IMR-90 (cell line): ENCODE results near the gene IDH3G. TPM values are rescaled to one million over a fixed set of nuclear protein-coding genes. Genes with fewer than 3 reads are reported as not detected.

ENCODE experiments used
- ATAC-seq: fragments of 200-7000 bp; cut with Tn5 transposase; 2 replicates; pipeline ENCODE4 v1.9.1; 2020; ENCODE audit warnings: low read depth, mild to moderate bottlenecking, moderate library complexity
- BruUV-seq: library from RNA; stranded (reverse); fragments of 400-500 nt; replicated peaks from 2 replicates; lab custom pipeline; 2021; lab: Mats Ljungman, UMichigan
- CTCF ChIA-PET: fragments of 300-600 bp; formaldehyde crosslinking; extraction: SDS; loops from one replicate; lab custom pipeline; 2021; ENCODE audit warnings: antibody characterized with exemption; lab: Yijun Ruan, JAX
- POLR2A ChIA-PET: fragments of 300-600 bp; sonication (Branson Sonifier 250); formaldehyde crosslinking; loops from one replicate; lab custom pipeline; 2022; ENCODE audit warnings: antibody characterized with exemption; ENCODE audit not compliant: unreplicated experiment; lab: Charles Lee
- DNase-seq: peaks from one replicate; pipeline ENCODE4 v3.0.0; 2013
- H2AFZ ChIP-seq: replicated peaks from 2 replicates; pipeline ENCODE3; 2013; ENCODE audit warnings: low read length, mild to moderate bottlenecking; ENCODE audit not compliant: poor library complexity
- H2AK5ac ChIP-seq: 2 replicates; pipeline ENCODE4 v1.6.1; 2013; ENCODE audit warnings: low read depth, low read length, inconsistent platforms
- H2AK9ac ChIP-seq: replicated peaks from 2 replicates; pipeline ENCODE3; 2013; ENCODE audit warnings: mild to moderate bottlenecking, low read depth, low read length, moderate library complexity; ENCODE audit not compliant: poor library complexity
- H2BK120ac ChIP-seq: 2 replicates; pipeline ENCODE4 v1.6.1; 2013; ENCODE audit warnings: low read depth, low read length, inconsistent platforms
- H2BK15ac ChIP-seq: 3 replicates; pipeline ENCODE4 v1.6.1; 2013; ENCODE audit warnings: low read depth, low read length, inconsistent platforms
- H2BK20ac ChIP-seq: 2 replicates; pipeline ENCODE4 v1.6.1; 2013; ENCODE audit warnings: low read depth, mild to moderate bottlenecking, inconsistent platforms, low read length, moderate library complexity
- H2BK5ac ChIP-seq: 2 replicates; pipeline ENCODE4 v1.6.1; 2013; ENCODE audit warnings: mild to moderate bottlenecking, low read depth, low read length, inconsistent platforms; ENCODE audit not compliant: poor library complexity, severe bottlenecking
- H3K14ac ChIP-seq: replicated peaks from 2 replicates; pipeline ENCODE4 v1.6.1; 2013; ENCODE audit warnings: low read depth, low read length, inconsistent platforms
- H3K18ac ChIP-seq: 2 replicates; pipeline ENCODE4 v1.6.1; 2013; ENCODE audit warnings: low read depth, low read length, control low read depth
- H3K23ac ChIP-seq: 2 replicates; pipeline ENCODE4 v1.6.1; 2013; ENCODE audit warnings: low read depth, low read length, inconsistent platforms
- H3K27ac ChIP-seq: 2 replicates; pipeline ENCODE4 v1.5.1; 2013; ENCODE audit warnings: mild to moderate bottlenecking, control low read depth, low read length; ENCODE audit not compliant: insufficient read depth
- H3K27me3 ChIP-seq: 2 replicates; pipeline ENCODE4 v1.6.1; 2013; ENCODE audit warnings: low read length; ENCODE audit not compliant: control insufficient read depth, insufficient read depth
- H3K36me3 ChIP-seq: 2 replicates; pipeline ENCODE4 v1.6.1; 2013; ENCODE audit warnings: low read length, mixed read lengths; ENCODE audit not compliant: control insufficient read depth, insufficient read depth
- H3K4ac ChIP-seq: 2 replicates; pipeline ENCODE4 v1.6.1; 2013; ENCODE audit warnings: low read depth, low read length, inconsistent platforms
- H3K4me1 ChIP-seq: 2 replicates; pipeline ENCODE4 v1.6.1; 2013; ENCODE audit warnings: low read length, mixed read lengths; ENCODE audit not compliant: control insufficient read depth, insufficient read depth
- H3K4me2 ChIP-seq: 2 replicates; pipeline ENCODE4 v1.6.1; 2013; ENCODE audit warnings: low read depth, mild to moderate bottlenecking, control low read depth, low read length, moderate library complexity
- H3K4me3 ChIP-seq: 2 replicates; pipeline ENCODE4 v1.5.1; 2013; ENCODE audit warnings: low read depth, mild to moderate bottlenecking, control low read depth, low read length, moderate library complexity; ENCODE audit not compliant: insufficient read depth
- H3K56ac ChIP-seq: 2 replicates; pipeline ENCODE4 v1.6.1; 2013; ENCODE audit warnings: low read length, inconsistent platforms; ENCODE audit not compliant: insufficient read depth; ENCODE audit errors: extremely low read depth
- H3K79me1 ChIP-seq, 2 experiments: 2 replicates each; pipeline ENCODE4 v1.6.1; 2013; ENCODE audit warnings: low read length in 2 of 2, inconsistent platforms in 1 of 2, low read depth in 1 of 2
- H3K9ac ChIP-seq: 2 replicates; pipeline ENCODE4 v1.6.1; 2013; ENCODE audit warnings: low read depth, low read length, control low read depth
- H3K9me1 ChIP-seq: 2 replicates; pipeline ENCODE4 v1.6.1; 2013; ENCODE audit warnings: low read length, inconsistent platforms; ENCODE audit not compliant: insufficient read depth
- H3K9me3 ChIP-seq: 2 replicates; pipeline ENCODE4 v1.6.1; 2013; ENCODE audit warnings: low read length; ENCODE audit not compliant: control insufficient read depth, insufficient read depth
- H4K20me1 ChIP-seq: 2 replicates; pipeline ENCODE4 v1.6.1; 2013; ENCODE audit warnings: low read length, inconsistent platforms; ENCODE audit not compliant: insufficient read depth
- H4K5ac ChIP-seq: 2 replicates; pipeline ENCODE4 v1.6.1; 2013; ENCODE audit warnings: mild to moderate bottlenecking, low read depth, low read length, control low read depth
- H4K8ac ChIP-seq, 2 experiments: 2 replicates each; pipeline ENCODE4 v1.6.1; 2013; ENCODE audit warnings: low read depth in 2 of 2, low read length in 2 of 2, control low read depth in 1 of 2, inconsistent platforms in 1 of 2
- H4K91ac ChIP-seq: 2 replicates; pipeline ENCODE4 v1.6.1; 2013; ENCODE audit warnings: low read depth, low read length, inconsistent platforms; ENCODE audit not compliant: insufficient read depth
- CEBPB ChIP-seq: IDR thresholded peaks from 2 replicates; pipeline ENCODE4 v1.6.1; 2012; ENCODE audit warnings: low read depth, low read length, improper control_type of control experiment
- FOS ChIP-seq: fragments of 150-350 bp; IDR thresholded peaks from 2 replicates; pipeline ENCODE4 v1.6.1; 2016; ENCODE audit warnings: low read depth, low read length
- MAZ ChIP-seq: IDR thresholded peaks from 2 replicates; pipeline ENCODE4 v1.6.1; 2012; ENCODE audit warnings: low read depth, mild to moderate bottlenecking, low read length, improper control_type of control experiment, moderate library complexity, borderline replicate concordance
- RAD21 ChIP-seq: IDR thresholded peaks from 2 replicates; pipeline ENCODE4 v1.6.1; 2012; ENCODE audit warnings: low read length, improper control_type of control experiment
- RCOR1 ChIP-seq: IDR thresholded peaks from 2 replicates; pipeline ENCODE4 v1.6.1; 2012; ENCODE audit warnings: mild to moderate bottlenecking, low read length, improper control_type of control experiment; ENCODE audit not compliant: insufficient replicate concordance
- SMC3 ChIP-seq: fragments of 150-350 bp; IDR thresholded peaks from 2 replicates; pipeline ENCODE4 v1.6.1; 2016; ENCODE audit warnings: low read depth, mild to moderate bottlenecking, antibody characterized with exemption, low read length, moderate library complexity
- WGBS, 2 experiments: methylation state at CpG; one replicate each; pipeline versions ENCODE4 v1.1.5 to v1.1.7; 2013; ENCODE audit warnings: missing lambda C conversion rate in 2 of 2; ENCODE audit not compliant: insufficient read length in 1 of 2; ENCODE audit errors: extremely low coverage in 2 of 2; 5-methylcytosine and 5-hydroxymethylcytosine counted together
- dilution Hi-C: fragments of 300-500 bp; cut with HindIII; formaldehyde crosslinking; loops from one replicate; pipeline ENCODE4 v1.14.3; 2018; ENCODE audit warnings: low sequenced_read_pairs; ENCODE audit not compliant: unreplicated experiment
- in situ Hi-C: fragments of 300-500 bp; cut with MboI; formaldehyde crosslinking; loops from 3 replicates; pipeline ENCODE4 v1.14.3; 2019; ENCODE audit warnings: low sequenced_read_pairs, inconsistent platforms, mixed read lengths
- intact Hi-C: fragments of 100-400 bp; cut with micrococcal nuclease; formaldehyde crosslinking; loops from 2 replicates; pipeline ENCODE4 v1.10.0; 2022
- polyA plus RNA-seq, 3 experiments: library from polyadenylated mRNA; depleted of rRNA; stranded (reverse); fragments of >200 nt; gene quantifications; 2 replicates each; pipeline ENCODE4 v1.2.3, GENCODE V29; 2012; ENCODE audit warnings: low replicate concordance in 1 of 3
- total RNA-seq: library from RNA; depleted of rRNA; stranded (reverse); fragments of >200 nt; gene quantifications from 2 replicates; pipeline ENCODE4 v1.2.3, GENCODE V29; 2012
- TF ChIP-seq, protein P1 (sequence below): fragments of 150-350 bp; IDR thresholded peaks from 2 replicates; pipeline ENCODE4 v1.6.1; 2017; ENCODE audit warnings: mild to moderate bottlenecking, antibody characterized with exemption, low read length, low read depth

IDH3G gene
- total and polyA plus RNA-seq, 2 of the 4 experiments (the other 2 are of a cell fraction), result 79.4 to 85.7 TPM

- ATAC-seq (no peak), DNase-seq (no peak)
- H4K5ac ChIP-seq, result no peak overlapping the region
- H3K56ac ChIP-seq, result no peak overlapping the region
- H3K9me3 ChIP-seq, result peaks cover 7% of the 10 kb centered on the region; the same call in 1 of the 2 replicates
- H3K4me1 ChIP-seq, result no peaks in the 10 kb centered on the region
- BruUV-seq, result no TSS peak
- H2BK20ac ChIP-seq, result no peak overlapping the region
- WGBS, 2 experiments, result no CpG with 5 or more reads among the region's 6 CpGs
- H2BK5ac ChIP-seq, result no peak overlapping the region
- no peak overlapping the region for H3K4me3 ChIP-seq
- in situ Hi-C loops, result no loop called here
- H2BK15ac ChIP-seq, result no peak overlapping the region
- ChIA-PET POLR2A (no interaction called here), CTCF (no interaction called here)
- H3K14ac ChIP-seq, result no peak overlapping the region
- H3K4me2 ChIP-seq, result no peak overlapping the region
- intact Hi-C loops, result no loop called here
- no peak overlapping the region for H2BK120ac ChIP-seq
- H2AK5ac ChIP-seq, result no peak overlapping the region
- TF ChIP-seq SMC3 (no peak), FOS (no peak), MAZ (no peak), RAD21 (no peak), RCOR1 (no peak), CEBPB (peak; percentile 71)
- TF ChIP-seq, protein P1, sequence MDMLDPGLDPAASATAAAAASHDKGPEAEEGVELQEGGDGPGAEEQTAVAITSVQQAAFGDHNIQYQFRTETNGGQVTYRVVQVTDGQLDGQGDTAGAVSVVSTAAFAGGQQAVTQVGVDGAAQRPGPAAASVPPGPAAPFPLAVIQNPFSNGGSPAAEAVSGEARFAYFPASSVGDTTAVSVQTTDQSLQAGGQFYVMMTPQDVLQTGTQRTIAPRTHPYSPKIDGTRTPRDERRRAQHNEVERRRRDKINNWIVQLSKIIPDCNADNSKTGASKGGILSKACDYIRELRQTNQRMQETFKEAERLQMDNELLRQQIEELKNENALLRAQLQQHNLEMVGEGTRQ, result no peak
- no peak overlapping the region for H4K91ac ChIP-seq
- no peak overlapping the region for H3K9ac ChIP-seq
- no peak overlapping the region for H3K4ac ChIP-seq
- H3K27me3 ChIP-seq, result peaks cover 24% of the 10 kb centered on the region
- no peaks in the 10 kb centered on the region for H3K36me3 ChIP-seq
- no peaks in the 10 kb centered on the region for H4K20me1 ChIP-seq
- H3K27ac ChIP-seq, result no peak overlapping the region
- no peak overlapping the region for H4K8ac ChIP-seq
- H3K9me1 ChIP-seq, result no peaks in the 10 kb centered on the region
- no peak overlapping the region for H2AK9ac ChIP-seq
- H3K79me1 ChIP-seq, result no peaks in the 10 kb centered on the region
- H3K18ac ChIP-seq, result no peak overlapping the region
- no peak overlapping the region for H3K23ac ChIP-seq
- dilution Hi-C loops, result no loop called here
- no peak overlapping the region for H2AFZ ChIP-seq
These were observed 42.7 kb upstream of the IDH3G start for GRCh38 chrX:153836921-153837320.
